AG09309 (cell line): ENCODE measurements around the gene HSD11B2.

ENCODE experiments used
- DNase-seq: peaks from one replicate; pipeline ENCODE4 v3.0.0-alpha.2; 2010; ENCODE audit warnings: low read depth
- H3K4me3 ChIP-seq: 2 replicates; pipeline ENCODE4 v1.5.1; 2011; ENCODE audit warnings: mild to moderate bottlenecking, low read depth, low read length, moderate library complexity; ENCODE audit not compliant: control insufficient read depth
- TF ChIP-seq, protein P1 (sequence below): IDR thresholded peaks from 2 replicates; pipeline ENCODE4 v1.5.1; 2011; ENCODE audit warnings: mild to moderate bottlenecking, low read depth, low read length, inconsistent platforms; ENCODE audit not compliant: insufficient read depth, control insufficient read depth; ENCODE audit errors: missing control alignments

Gene HSD11B2

GRCh38 chr16:67430977-67431774 lies at the start of gene HSD11B2:
Gene HSD11B2, plus strand, starts transcription at chr16:67431121. Its CDS starts 128 bp downstream, at chr16:67431249.
- TF ChIP-seq, protein P1, sequence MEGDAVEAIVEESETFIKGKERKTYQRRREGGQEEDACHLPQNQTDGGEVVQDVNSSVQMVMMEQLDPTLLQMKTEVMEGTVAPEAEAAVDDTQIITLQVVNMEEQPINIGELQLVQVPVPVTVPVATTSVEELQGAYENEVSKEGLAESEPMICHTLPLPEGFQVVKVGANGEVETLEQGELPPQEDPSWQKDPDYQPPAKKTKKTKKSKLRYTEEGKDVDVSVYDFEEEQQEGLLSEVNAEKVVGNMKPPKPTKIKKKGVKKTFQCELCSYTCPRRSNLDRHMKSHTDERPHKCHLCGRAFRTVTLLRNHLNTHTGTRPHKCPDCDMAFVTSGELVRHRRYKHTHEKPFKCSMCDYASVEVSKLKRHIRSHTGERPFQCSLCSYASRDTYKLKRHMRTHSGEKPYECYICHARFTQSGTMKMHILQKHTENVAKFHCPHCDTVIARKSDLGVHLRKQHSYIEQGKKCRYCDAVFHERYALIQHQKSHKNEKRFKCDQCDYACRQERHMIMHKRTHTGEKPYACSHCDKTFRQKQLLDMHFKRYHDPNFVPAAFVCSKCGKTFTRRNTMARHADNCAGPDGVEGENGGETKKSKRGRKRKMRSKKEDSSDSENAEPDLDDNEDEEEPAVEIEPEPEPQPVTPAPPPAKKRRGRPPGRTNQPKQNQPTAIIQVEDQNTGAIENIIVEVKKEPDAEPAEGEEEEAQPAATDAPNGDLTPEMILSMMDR = no peak
- no peak for DNase-seq
- peak within 1 kb of the TSS; percentile 35 for H3K4me3 ChIP-seq

DNA sequence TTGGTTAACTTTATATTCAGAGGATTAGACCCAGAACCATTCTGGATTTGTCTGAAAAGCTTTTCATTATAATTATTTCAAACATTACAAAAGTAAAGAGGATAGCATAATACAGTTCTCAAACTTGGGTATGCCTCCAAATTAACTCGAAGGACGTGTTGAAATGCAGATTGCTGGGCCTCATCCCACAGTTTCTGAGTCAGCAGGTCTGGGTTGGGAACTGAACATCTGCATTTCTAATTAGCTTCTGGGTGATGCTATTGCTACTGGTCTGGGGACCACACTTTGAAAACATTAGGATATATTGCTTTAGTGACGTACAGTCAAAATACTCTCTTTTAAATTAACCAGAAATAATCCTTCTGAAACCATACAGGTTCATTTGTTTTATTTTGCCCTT lies 47.6 kb upstream of the HSD11B2 start:
- TF ChIP-seq, protein P1 = no peak
- no peak for DNase-seq
- H3K4me3 ChIP-seq = no peak overlapping the region

GRCh38 chr16:67384778-67385510 lies 46.0 kb upstream of the HSD11B2 start:
- H3K4me3 ChIP-seq = no peak overlapping the region
- TF ChIP-seq, protein P1 = no peak
- DNase-seq = no peak

DNA sequence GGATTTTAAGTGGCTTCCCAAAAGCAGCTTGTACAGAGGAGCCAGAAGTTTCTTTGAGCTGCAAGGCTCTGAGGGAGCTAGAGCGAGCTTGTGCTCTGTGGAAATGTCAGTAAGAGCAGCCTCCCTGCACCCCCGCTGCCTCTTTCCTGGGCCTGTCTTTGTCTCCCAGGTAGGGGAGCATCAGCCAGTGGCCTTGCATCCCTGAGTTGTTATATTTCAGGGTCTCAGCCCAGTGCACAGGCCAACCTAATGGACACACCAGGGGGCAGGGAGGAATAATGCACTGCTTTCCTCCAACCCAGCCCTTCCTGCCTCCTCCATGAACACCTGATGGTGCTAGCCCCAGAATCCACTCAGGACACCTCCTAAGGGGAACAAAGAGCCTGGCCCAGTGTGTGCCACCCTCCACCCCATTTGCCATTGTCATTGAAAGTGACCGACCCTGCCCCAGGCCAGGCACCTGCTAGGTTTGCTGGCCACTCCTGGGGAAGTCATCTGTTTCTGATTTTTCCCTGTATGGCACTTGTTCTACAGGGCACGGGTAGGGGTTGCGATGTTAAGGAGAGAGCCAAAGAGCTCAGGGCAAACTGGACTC lies 44.0 kb upstream of the HSD11B2 start:
- DNase-seq = no peak
- TF ChIP-seq, protein P1 = no peak
- no peak overlapping the region for H3K4me3 ChIP-seq

- DNase-seq = no peak
- TF ChIP-seq, protein P1 = no peak
- H3K4me3 ChIP-seq = no peak overlapping the region
These were observed 43.3 kb upstream of the HSD11B2 start for GRCh38 chr16:67387479-67388079.

DNA sequence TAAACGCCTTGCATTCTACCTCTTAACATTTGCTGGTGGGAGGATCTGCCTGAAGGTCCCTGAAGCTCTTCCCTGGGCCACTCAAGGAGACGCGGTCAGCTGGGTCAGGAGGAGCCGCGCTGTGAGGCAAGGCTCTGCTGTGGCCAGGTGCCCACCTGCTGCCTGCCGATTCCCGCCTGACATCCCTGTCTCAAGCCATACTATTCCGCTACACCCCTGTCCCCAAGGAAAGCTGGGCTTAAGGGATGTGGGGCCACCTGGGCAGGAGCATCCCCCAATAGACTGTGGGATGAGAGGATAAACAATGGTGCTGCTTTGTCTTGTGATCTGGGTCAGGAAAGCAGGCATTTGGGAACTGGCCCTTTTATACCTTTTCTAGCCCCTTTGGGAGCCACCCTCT lies 42.7 kb upstream of the HSD11B2 start:
- DNase-seq = no peak
- TF ChIP-seq, protein P1 = no peak
- no peak overlapping the region for H3K4me3 ChIP-seq
